Kasumi-1 (cell line): ENCODE data around the gene SYNDIG1.

Source experiments
- DNase-seq, 2 experiments: peaks; one replicate each; lab custom pipeline; 2025; lab: John Stamatoyannopoulos, UW

Gene SYNDIG1

DNA sequence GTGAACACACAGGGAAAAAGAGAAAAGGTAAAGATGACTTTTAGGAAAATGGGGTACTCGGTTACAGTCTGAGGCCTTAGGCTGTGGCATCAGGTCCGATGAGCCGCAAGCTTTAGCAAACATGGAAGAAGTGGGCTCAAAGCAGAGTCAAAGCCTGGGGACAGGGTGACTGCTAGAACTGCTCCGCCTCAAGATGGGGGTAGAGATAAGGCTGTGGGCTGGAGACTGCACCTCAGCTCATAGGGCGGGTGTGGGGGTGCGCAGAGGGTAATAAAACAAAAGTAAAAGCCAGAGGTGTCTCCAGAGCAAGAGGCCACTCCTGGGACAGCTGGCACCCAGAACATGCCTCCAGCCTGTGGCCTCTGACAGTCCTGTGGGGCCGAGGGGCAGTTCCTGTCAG, 21.3 kb upstream of the SYNDIG1 start:
- no peak for DNase-seq

DNA sequence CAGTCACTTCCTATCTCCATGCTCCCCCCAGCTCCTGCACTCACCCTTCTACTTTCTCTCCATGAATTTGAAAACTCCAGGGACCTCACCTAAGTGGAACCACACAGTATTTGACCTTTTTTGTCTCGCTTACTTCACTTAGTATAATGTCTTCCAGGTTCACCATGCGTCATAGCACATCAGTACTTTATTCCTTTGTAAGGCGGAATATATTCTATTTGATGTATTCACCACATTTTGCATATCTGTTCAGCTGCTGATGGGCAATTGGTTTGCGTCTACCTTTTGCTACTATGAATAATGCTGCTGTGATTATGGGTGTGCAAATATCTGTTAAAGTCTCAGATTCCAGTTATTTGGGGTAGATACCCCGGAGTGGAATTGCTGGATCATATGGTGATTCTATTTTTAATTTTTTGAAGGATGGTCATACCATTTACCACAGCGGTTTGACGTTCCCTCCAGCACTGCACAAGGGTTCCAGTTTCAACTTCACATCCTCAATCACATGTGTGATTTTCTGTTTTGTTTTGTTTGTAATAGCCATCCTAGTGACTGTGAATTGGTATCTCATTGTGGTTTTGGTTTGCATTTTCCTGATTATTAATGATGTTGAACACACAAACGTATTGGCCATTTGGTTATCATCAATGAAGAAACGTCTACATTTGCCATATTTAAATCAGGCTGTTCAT, 20.3 kb upstream of the SYNDIG1 start:
- no peak for DNase-seq

DNA sequence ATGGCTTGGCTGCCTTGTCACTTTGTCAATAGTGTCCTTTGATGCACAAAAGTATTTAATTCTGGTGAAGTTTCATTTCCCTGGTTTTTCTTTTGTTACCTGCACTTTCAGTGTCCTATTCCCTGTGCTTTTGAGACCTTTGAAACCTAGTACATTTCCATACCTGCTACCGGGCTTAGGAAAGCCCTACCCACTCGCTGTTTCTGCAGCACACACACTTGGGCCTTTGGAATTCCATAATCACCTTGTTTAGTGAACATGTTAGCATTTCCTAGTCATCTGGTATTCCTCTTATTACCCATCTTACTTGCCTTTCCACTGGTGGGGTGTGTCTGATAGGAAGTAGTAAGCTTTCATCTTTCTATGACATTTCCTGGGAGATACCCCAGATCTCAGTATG, 19.3 kb upstream of the SYNDIG1 start:
- DNase-seq, result no peak

DNA sequence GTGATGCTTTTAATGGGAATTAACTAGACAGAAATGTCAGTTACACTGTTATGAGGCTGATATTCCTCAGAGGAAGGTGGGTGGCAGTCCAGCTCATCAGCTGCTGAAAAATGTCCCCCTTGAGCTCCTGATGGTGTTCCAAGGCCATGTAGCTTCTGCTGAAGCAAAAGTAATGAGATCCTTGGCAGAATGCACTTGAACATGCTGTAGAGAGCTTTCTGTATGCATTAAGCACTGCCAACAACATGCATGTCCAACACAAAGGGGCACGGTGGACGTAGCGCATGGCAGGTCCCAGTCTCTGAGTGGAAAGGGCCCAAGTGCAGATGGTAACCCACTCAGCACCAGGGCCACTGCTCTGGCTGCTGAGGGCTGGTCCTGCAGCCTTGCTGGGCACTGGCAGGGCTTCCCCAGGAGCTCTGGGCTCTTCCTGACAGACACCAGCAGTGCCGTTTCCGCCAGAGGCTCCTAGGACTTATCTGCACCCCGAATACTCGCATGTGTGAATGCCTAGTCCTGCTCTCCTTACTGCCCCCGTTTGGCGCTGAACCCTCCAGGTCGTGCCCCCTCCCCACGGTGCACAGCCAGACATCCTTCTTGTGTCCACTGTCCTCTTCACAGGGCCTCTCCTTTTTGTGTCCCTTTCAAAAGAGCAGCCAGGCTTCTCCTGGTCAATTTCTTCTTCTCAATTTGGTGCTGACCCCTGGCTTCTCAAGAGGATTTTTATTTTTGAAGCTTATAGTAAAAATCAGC, 18.6 kb upstream of the SYNDIG1 start:
- DNase-seq, result no peak

DNA sequence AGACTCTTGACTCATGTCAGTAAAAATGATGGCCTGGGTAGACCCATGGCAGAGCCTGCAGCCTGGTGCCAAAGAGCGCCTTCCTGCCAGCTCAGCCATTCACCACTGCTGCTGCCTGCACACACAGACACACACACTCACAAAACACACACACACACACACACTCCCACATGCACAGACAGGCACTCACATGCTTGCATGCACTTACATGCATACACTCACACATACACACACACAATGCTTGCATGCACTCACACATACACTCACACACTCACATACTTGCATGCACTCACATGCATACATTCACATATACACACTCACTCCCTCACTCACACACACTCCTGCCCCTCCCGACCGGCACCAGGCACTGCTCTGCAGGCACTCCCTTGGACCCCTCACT, 18.0 kb upstream of the SYNDIG1 start:
- DNase-seq, result no peak

DNA sequence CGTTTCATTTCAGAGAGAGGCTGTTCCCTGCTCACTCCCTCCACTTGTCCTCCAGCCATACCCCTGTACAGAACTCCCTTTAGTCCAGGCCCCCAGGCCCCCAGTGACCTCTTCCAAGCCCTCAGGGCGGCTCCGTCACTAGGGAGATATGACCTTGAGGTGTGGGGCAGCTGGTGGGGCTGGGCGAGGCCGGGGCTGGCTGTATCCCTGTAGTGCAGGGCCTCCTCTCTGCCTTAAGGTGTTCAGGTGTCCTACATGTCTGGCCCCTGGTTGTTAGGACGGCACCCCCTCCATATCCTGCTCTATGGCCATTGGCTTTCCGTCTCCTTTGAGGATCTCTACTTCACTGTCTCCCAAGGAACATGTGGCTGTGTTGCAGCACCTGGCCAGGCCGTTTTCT, 17.4 kb upstream of the SYNDIG1 start:
- DNase-seq, result no peak

DNA sequence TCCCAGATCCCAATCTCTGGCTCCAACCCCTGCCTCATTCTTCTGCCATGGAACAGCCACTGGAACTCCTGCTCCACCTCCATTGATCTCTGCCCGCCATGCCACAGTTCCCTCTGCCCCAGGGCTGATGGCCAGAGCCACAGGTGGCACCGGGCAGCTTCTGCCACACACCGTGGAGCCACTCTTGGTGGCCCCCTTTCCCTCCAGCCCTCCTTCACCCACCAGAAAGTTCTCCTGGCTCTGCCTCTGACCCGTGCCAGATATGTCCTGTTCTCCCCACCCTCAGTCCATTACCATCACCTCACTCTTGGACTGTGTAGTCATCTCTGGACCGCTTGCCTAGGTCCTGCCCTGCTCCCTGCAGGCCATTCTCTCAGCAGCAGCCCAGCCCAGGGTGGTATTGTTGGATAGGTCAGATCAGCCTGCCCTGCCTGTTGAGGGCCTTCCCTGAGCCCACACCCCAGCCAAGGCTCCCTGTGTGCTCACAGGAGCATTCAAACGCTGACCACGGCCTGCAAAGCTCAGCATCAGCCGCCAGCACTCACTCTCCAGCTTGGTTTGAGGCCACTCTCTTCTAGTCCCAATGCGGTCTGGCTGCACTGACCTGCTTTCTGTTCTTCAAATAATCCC, 16.8 kb upstream of the SYNDIG1 start:
- no peak for DNase-seq

DNA sequence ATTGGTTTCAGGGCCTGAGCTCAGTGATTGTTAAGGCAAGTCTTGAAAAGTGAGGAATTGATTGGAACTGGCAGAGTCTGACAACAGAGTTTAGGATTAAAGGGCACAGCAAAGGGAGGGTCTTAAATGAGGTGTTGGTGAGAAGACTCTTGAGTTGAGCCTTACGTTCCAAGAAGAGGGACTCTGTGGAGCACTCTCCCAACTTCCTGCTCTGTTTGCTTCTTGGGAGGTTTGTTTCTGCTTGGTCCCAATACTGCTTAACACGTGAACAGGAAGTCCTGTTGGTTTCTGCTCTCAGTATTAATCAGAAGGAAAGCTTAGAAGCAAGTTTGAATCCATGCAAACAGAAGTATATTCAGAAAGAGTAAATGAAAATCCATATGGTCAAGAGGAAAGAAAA, 15.6 kb upstream of the SYNDIG1 start:
- peak in 1 of 2 experiments; percentile 11 for DNase-seq

DNA sequence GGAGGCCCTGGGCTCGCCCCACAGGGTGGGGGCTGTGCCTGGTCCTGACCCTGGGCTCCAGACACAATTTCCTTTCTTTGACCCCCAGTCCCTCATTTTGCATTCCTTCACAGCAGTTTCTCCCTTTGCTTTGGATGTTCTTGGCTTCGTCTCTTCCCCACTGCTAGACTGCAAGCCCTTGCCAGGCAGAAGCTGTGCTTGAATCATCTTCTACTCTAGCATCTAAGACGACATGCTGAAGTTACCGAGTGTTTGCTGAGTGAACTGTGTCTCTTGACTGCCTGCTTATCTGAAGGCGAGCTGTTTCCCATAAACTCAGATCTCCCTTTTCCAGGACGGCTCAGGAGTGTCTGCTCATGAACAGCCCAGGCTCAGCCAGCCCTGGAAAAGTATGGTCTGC, 14.3 kb upstream of the SYNDIG1 start:
- DNase-seq, result no peak

DNA sequence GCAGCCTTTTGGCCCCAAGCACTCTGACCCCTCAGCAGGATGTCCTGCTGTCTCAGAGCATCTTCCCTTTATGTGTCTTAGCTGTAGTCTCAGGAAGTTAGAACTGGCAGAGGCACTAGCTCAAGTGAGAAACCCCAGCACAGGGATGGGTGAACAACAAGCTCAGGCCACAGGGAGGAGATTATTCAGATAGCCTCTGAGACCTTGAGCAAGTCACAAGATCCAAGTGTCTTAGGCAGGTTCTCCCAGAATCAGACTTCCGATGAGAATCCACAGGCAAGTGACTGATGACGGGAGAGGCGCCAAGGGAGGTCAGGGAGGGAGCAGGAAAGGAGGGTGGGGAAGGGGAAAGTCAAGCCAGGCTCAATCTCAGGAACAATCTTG, 13.0 kb upstream of the SYNDIG1 start:
- no peak for DNase-seq

DNA sequence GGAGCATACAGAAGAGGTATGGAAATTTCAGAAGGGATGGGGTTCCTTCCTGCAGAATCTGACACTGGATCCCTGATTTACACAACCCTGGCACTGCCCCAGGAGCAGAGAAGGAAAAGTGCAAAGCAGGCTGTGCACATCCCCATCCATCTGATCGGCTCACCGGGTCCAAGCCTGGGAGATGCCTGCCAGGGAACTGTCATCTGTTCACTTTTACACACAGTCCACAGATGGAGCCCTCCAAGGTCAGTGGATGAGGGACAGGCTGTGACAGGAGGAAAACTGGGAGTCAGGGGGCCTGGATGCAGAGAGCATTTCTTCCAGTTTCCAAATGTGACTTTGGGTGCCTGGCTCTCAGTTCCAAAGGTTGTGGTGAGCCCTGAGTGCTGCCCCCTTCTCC, 11.0 kb upstream of the SYNDIG1 start:
- DNase-seq, result no peak

DNA sequence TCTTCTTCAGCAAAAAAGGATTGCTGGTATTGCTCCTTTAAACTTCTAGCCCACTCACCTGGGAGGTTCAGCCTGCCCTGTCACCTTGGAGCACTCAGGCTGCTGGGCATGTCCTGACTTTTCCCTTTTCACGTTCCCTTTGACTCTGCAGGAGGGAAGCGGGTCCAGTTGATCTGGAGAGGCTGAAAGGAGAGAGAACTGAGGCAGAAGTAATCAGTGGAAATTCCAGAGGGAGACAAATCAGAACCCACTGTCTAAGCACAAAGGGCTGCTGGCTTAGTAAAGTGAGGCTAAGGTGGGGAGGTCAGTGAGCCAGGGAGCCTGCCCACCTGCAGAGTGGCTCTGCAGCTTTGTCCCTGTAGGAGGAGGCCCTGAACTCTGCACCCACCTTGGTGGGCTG, 9.7 kb upstream of the SYNDIG1 start:
- no peak for DNase-seq

DNA sequence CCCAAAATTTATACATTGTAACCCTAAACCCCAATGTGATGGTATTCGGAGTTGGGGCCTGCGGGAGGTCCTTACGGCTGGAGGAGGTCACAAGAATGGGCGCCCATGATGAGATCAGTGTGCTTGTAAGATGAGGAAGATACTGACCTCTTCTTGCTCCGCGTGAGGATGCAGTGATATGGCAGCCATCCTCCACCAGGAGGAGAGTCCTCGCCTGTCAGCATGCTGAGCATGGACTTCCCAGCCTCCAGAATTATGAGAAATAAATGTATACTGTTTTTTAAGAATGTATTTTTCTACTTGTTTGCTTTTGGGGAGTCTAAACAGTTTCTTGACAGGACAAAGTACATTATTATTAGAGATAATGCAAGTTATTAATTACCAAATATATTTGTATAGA, 8.7 kb upstream of the SYNDIG1 start:
- DNase-seq, result no peak

DNA sequence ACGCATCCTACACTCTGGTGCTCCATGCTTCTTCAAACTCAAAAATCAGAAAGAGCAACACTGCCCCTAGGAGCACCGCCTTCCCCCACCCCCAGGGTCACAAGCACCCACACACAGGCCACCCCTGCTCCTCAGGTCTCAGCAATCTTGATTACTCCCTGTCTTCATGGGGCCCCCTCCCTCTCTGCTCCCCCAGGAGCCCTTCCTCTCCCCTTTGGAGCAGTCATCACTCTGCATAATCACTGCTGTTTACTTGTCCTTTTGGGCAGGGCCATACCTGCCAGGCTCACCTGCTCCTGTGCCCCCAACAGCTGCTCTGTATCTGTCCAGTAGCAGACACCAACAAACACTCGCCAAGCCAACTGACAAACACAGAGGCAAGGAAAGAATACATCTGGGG, 7.6 kb upstream of the SYNDIG1 start:
- no peak for DNase-seq

DNA sequence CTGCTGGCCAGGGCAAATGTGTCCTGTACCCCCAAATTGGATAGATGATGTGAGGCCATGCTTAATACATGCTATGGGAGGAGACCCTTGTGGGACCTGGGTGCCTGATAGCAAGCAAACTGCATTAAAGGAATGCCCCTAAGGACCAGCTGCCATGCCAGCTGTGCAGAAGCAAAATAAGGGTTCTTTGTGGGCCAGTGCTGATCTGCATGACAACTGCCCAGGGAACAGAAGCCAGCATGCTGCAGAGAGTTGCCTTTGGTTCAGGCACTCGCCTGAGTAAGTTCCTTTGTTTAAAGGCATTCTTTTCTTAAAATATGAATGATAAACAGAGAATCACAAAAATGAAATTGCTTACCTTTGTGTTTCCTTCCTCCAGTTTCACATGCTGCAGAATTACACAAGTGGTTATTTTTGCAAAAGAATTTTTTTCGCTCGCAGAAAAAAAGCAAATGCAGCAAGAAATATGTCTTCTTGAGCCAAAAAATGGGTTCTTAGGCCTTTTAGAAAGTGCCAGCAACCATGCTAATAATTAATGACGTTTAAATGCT, 6.9 kb upstream of the SYNDIG1 start:
- DNase-seq, result no peak

DNA sequence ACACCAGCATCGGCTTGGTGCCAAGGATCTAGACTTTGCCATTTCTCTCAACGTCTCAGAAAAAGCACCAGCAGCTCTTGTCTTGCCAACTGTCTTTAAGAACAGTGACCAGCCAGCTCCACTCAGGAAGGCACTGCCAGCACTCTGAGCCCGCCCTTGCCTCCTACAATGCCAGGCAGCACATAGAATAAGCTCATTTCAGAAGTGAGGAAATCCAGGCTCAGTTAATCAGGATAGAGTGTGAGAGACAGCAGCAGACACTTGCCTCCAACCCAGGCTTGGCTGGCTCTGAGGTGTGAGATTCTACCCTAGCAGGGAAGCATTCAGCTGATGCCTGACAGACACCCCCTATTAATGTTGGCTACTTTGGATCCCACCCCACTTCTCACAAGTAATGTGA, 4.3 kb upstream of the SYNDIG1 start:
- DNase-seq, result no peak

DNA sequence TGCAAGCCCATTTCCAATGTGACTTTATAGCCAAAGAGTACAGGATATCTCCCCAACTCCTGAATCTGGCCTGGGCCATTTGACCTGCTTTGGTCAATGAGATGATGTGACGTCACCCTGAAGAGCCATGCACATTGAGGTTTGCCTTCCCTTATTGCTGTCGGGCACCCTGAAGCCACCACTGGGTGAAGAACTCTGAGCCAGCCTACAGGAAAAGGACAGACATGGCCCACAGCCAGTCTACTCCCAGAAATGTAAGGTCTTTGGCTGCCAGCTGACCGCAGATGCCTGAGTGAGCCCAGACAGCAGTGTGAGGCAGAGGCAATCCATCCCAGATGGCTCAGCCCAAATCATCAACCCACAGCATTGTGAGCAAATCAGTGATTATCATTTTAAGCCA, 3.7 kb upstream of the SYNDIG1 start:
- no peak for DNase-seq

DNA sequence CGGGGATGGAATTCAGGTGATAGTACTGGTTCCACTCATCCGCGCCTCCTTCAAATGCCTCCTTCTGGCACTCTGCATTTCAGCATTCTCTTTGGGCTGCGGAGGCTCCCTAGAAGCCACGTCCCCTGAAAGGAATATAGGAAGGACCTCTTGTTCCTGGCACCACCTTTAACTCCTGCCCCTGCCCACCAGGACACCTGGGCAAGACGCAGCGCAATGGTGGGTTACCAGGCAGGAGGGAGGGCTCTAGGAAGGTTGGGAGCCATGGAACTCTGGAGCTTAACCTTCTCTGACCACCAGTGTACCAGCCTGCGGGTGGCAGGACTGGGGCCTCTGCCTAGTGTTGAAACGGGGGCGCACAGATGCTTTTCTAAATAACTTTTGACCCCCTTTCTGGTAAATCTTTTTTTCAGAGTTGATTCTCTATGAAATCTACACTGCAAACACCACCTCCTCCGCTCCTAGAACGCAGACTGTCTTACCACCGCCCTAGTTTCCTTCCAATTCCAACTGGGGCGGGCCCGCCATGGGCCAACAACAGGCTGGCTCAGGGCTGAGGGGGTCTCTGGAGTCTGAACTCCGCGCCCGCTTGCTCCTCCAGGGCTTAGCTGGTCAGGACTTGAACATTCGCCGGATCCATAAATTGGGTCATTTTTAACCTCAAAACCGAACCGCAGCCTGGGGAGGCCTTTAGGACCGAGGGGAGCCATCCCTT, 871 bp upstream of the SYNDIG1 start:
- DNase-seq, result no peak

DNA sequence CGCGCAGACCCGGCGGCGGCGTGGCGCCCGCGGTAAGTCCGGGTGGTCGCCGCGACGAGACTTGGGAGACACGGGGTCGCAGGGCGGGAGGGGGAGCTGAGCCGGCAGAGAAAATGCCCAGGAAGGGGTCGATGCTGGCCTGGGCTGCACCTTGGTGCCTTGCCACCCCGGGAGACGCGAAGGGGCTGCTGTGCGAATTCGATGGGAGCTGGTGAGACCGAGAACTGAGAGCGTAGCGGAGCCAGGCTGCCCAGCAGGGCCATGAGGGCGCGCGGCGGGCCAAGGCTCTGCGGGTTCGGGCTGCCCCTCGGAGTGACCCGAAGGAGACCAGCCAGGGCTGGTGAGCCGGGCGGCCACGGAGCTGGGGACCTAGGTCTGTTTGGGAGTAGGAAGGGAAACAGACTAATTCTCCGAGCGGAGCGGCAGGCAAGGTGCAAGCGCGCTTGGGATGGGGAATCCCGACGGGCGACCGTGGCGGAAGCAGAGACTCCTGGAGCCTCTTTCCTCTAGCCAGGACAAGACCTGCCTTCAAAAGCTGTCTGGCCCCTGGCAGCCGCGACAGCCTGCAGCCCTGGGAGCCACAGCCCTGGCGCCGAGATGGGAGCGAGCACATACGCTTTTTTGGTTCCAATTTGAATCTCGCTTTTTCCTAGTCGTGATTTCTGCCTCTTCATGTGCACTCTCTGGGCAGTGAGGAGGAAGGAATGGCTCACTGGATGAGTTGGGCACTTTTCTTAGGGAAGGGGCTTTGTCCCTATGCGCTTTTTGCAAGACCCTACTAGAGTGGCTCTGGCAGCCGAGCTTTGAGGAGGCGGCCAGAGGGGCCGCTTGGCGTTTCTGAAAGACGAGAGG, 691 bp downstream of the SYNDIG1 start:
- DNase-seq, result no peak

DNA sequence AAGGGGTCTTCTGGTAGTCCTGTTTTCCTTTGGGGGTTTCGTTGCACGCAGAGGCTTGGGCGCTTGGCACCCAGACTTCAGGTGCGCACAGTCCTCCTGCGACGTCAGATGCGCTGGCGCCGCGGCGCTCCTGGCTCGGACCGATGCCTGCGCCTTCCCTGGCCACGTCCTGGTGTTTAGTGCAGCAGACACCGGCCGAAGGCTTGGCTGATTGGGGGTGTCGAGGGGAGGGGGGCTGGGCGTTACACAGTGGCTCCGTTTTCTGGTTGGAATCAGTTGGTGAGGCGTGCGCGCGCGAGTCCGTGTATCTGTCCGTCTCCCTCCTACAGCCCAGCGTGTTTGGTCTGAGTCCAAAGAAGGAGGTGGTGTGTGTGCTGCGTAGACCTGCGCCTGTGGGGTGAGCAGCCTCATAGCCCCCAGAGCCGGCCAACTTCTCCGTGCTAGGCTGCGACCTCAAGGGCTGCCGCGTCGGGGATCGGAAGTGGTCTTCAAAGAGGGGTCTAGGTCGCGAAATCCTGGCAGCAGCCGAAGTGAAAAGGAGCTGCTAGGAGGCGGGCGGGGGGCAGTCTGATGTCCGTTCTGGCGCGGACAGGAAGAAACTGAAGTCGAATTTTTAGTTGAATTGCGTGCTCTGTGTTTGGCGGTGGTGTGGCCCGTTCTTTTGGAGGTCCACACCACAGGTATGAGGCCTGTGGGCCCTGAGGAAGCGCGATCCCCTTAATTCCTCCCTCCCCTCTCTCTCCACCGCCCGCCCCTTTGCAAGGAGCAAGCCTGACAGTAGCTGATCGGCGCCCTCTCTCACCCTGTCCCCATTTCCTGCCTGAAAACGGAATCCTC, 1.5 kb downstream of the SYNDIG1 start:
- no peak for DNase-seq

DNA sequence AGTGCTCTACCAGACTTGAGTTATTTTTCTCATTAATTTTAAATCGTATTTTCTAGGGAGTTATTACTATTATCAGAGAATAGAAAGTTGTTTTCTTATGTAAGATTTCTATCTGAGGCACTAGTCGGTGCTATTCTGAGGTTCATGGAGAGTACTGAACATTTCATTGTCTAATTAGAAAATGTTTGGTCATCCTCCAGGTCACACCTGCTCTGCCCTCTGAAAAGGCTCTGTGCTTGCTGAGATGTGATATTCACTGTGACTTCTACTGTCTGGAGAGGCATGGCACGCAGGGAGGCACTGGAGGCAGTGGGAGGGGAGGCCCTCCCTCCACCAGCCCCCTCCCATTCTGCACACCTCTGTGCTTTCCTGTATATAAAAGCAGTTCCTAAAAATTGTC, 3.0 kb downstream of the SYNDIG1 start:
- no peak for DNase-seq
